ENCODE results near the gene BMPR1B.

BMPR1B gene

GRCh38 chr4:94912606-94913005 is 154.9 kb downstream of the BMPR1B start:
- DNase-seq (ENCODE audit: low read depth in 2 of 2), result no peak

- DNase-seq (ENCODE audit: low read depth in 2 of 2), result no peak
Measured at GRCh38 chr4:94913316-94913715, 155.6 kb downstream of the BMPR1B start.

GRCh38 chr4:94917146-94917545 is 159.4 kb downstream of the BMPR1B start:
- no peak for DNase-seq (ENCODE audit: low read depth in 2 of 2)

GRCh38 chr4:94918543-94918942 is 160.8 kb downstream of the BMPR1B start:
- DNase-seq (ENCODE audit: low read depth in 2 of 2), result no peak

- no peak for DNase-seq (ENCODE audit: low read depth in 2 of 2)
Measured at GRCh38 chr4:94920369-94920768, 162.6 kb downstream of the BMPR1B start.

GRCh38 chr4:94924566-94924965 is 166.8 kb downstream of the BMPR1B start:
- DNase-seq (ENCODE audit: low read depth in 2 of 2), result no peak

- no peak for DNase-seq (ENCODE audit: low read depth in 2 of 2)
Measured at GRCh38 chr4:94925764-94926347, 168.1 kb downstream of the BMPR1B start.

- no peak for DNase-seq (ENCODE audit: low read depth in 2 of 2)
Measured at GRCh38 chr4:94926936-94927335, 169.2 kb downstream of the BMPR1B start.

- no peak for DNase-seq (ENCODE audit: low read depth in 2 of 2)
Measured at GRCh38 chr4:94927696-94928095, 169.9 kb downstream of the BMPR1B start.

GRCh38 chr4:94929696-94930095 is 171.9 kb downstream of the BMPR1B start:
- no peak for DNase-seq (ENCODE audit: low read depth in 2 of 2)

GRCh38 chr4:94931626-94932025 is 173.9 kb downstream of the BMPR1B start:
- DNase-seq (ENCODE audit: low read depth in 2 of 2), result no peak

GRCh38 chr4:94932366-94932765 is 174.6 kb downstream of the BMPR1B start:
- DNase-seq (ENCODE audit: low read depth in 2 of 2), result no peak

GRCh38 chr4:94933799-94934198 is 176.0 kb downstream of the BMPR1B start:
- no peak for DNase-seq (ENCODE audit: low read depth in 2 of 2)

- DNase-seq (ENCODE audit: low read depth in 2 of 2), result no peak
Measured at GRCh38 chr4:94934201-94934600, 176.4 kb downstream of the BMPR1B start.

GRCh38 chr4:94934864-94935263 is 177.1 kb downstream of the BMPR1B start:
- DNase-seq (ENCODE audit: low read depth in 2 of 2), result no peak

- no peak for DNase-seq (ENCODE audit: low read depth in 2 of 2)
Measured at GRCh38 chr4:94936854-94937253, 179.1 kb downstream of the BMPR1B start.

GRCh38 chr4:94939791-94940519 is 182.2 kb downstream of the BMPR1B start:
- DNase-seq (ENCODE audit: low read depth in 2 of 2), result no peak

GRCh38 chr4:94940520-94940908 is 182.8 kb downstream of the BMPR1B start:
- no peak for DNase-seq (ENCODE audit: low read depth in 2 of 2)

GRCh38 chr4:94941706-94942105 is 184.0 kb downstream of the BMPR1B start:
- no peak for DNase-seq (ENCODE audit: low read depth in 2 of 2)

- no peak for DNase-seq (ENCODE audit: low read depth in 2 of 2)
Measured at GRCh38 chr4:94944726-94945125, 187.0 kb downstream of the BMPR1B start.

- no peak for DNase-seq (ENCODE audit: low read depth in 2 of 2)
Measured at GRCh38 chr4:94947681-94948108, 189.9 kb downstream of the BMPR1B start.

- no peak for DNase-seq (ENCODE audit: low read depth in 2 of 2)
Measured at GRCh38 chr4:94954251-94954650, 196.5 kb downstream of the BMPR1B start.

- DNase-seq (ENCODE audit: low read depth in 2 of 2), result no peak
Measured at GRCh38 chr4:94957030-94957429, 199.3 kb downstream of the BMPR1B start.

- DNase-seq (ENCODE audit: low read depth in 2 of 2), result no peak
Measured at GRCh38 chr4:94959307-94959706, 201.6 kb downstream of the BMPR1B start.

Measured in stimulated activated CD8-positive, alpha-beta memory T cell treated with anti-CD3 and anti-CD28 coated beads, Interleukin-2, amount 100 ng/mL, for 48 hours (primary cell).